IMR-90 (cell line): ENCODE data around the gene TRIM24. TPM values are rescaled to one million over a fixed set of nuclear protein-coding genes. Genes with fewer than 3 reads are reported as not detected.

Source experiments
- ATAC-seq: fragments of 200-7000 bp; cut with Tn5 transposase; 2 replicates; pipeline ENCODE4 v1.9.1; 2020; ENCODE audit warnings: low read depth, mild to moderate bottlenecking, moderate library complexity
- BruUV-seq: library from RNA; stranded (reverse); fragments of 400-500 nt; replicated peaks from 2 replicates; lab custom pipeline; 2021; lab: Mats Ljungman, UMichigan
- CTCF ChIA-PET: fragments of 300-600 bp; formaldehyde crosslinking; extraction: SDS; loops from one replicate; lab custom pipeline; 2021; ENCODE audit warnings: antibody characterized with exemption; lab: Yijun Ruan, JAX
- POLR2A ChIA-PET: fragments of 300-600 bp; sonication (Branson Sonifier 250); formaldehyde crosslinking; loops from one replicate; lab custom pipeline; 2022; ENCODE audit warnings: antibody characterized with exemption; ENCODE audit not compliant: unreplicated experiment; lab: Charles Lee
- DNase-seq: peaks from one replicate; pipeline ENCODE4 v3.0.0; 2013
- H2AFZ ChIP-seq: replicated peaks from 2 replicates; pipeline ENCODE3; 2013; ENCODE audit warnings: low read length, mild to moderate bottlenecking; ENCODE audit not compliant: poor library complexity
- H2AK5ac ChIP-seq: 2 replicates; pipeline ENCODE4 v1.6.1; 2013; ENCODE audit warnings: low read depth, low read length, inconsistent platforms
- H2AK9ac ChIP-seq: replicated peaks from 2 replicates; pipeline ENCODE3; 2013; ENCODE audit warnings: mild to moderate bottlenecking, low read depth, low read length, moderate library complexity; ENCODE audit not compliant: poor library complexity
- H2BK120ac ChIP-seq: 2 replicates; pipeline ENCODE4 v1.6.1; 2013; ENCODE audit warnings: low read depth, low read length, inconsistent platforms
- H2BK15ac ChIP-seq: 3 replicates; pipeline ENCODE4 v1.6.1; 2013; ENCODE audit warnings: low read depth, low read length, inconsistent platforms
- H2BK20ac ChIP-seq: 2 replicates; pipeline ENCODE4 v1.6.1; 2013; ENCODE audit warnings: low read depth, mild to moderate bottlenecking, inconsistent platforms, low read length, moderate library complexity
- H2BK5ac ChIP-seq: 2 replicates; pipeline ENCODE4 v1.6.1; 2013; ENCODE audit warnings: mild to moderate bottlenecking, low read depth, low read length, inconsistent platforms; ENCODE audit not compliant: poor library complexity, severe bottlenecking
- H3K14ac ChIP-seq: replicated peaks from 2 replicates; pipeline ENCODE4 v1.6.1; 2013; ENCODE audit warnings: low read depth, low read length, inconsistent platforms
- H3K18ac ChIP-seq: 2 replicates; pipeline ENCODE4 v1.6.1; 2013; ENCODE audit warnings: low read depth, low read length, control low read depth
- H3K23ac ChIP-seq: 2 replicates; pipeline ENCODE4 v1.6.1; 2013; ENCODE audit warnings: low read depth, low read length, inconsistent platforms
- H3K27ac ChIP-seq: 2 replicates; pipeline ENCODE4 v1.5.1; 2013; ENCODE audit warnings: mild to moderate bottlenecking, control low read depth, low read length; ENCODE audit not compliant: insufficient read depth
- H3K27me3 ChIP-seq: 2 replicates; pipeline ENCODE4 v1.6.1; 2013; ENCODE audit warnings: low read length; ENCODE audit not compliant: control insufficient read depth, insufficient read depth
- H3K36me3 ChIP-seq: 2 replicates; pipeline ENCODE4 v1.6.1; 2013; ENCODE audit warnings: low read length, mixed read lengths; ENCODE audit not compliant: control insufficient read depth, insufficient read depth
- H3K4ac ChIP-seq: 2 replicates; pipeline ENCODE4 v1.6.1; 2013; ENCODE audit warnings: low read depth, low read length, inconsistent platforms
- H3K4me1 ChIP-seq: 2 replicates; pipeline ENCODE4 v1.6.1; 2013; ENCODE audit warnings: low read length, mixed read lengths; ENCODE audit not compliant: control insufficient read depth, insufficient read depth
- H3K4me2 ChIP-seq: 2 replicates; pipeline ENCODE4 v1.6.1; 2013; ENCODE audit warnings: low read depth, mild to moderate bottlenecking, control low read depth, low read length, moderate library complexity
- H3K4me3 ChIP-seq: 2 replicates; pipeline ENCODE4 v1.5.1; 2013; ENCODE audit warnings: low read depth, mild to moderate bottlenecking, control low read depth, low read length, moderate library complexity; ENCODE audit not compliant: insufficient read depth
- H3K56ac ChIP-seq: 2 replicates; pipeline ENCODE4 v1.6.1; 2013; ENCODE audit warnings: low read length, inconsistent platforms; ENCODE audit not compliant: insufficient read depth; ENCODE audit errors: extremely low read depth
- H3K79me1 ChIP-seq, 2 experiments: 2 replicates each; pipeline ENCODE4 v1.6.1; 2013; ENCODE audit warnings: low read length in 2 of 2, inconsistent platforms in 1 of 2, low read depth in 1 of 2
- H3K9ac ChIP-seq: 2 replicates; pipeline ENCODE4 v1.6.1; 2013; ENCODE audit warnings: low read depth, low read length, control low read depth
- H3K9me1 ChIP-seq: 2 replicates; pipeline ENCODE4 v1.6.1; 2013; ENCODE audit warnings: low read length, inconsistent platforms; ENCODE audit not compliant: insufficient read depth
- H3K9me3 ChIP-seq: 2 replicates; pipeline ENCODE4 v1.6.1; 2013; ENCODE audit warnings: low read length; ENCODE audit not compliant: control insufficient read depth, insufficient read depth
- H4K20me1 ChIP-seq: 2 replicates; pipeline ENCODE4 v1.6.1; 2013; ENCODE audit warnings: low read length, inconsistent platforms; ENCODE audit not compliant: insufficient read depth
- H4K5ac ChIP-seq: 2 replicates; pipeline ENCODE4 v1.6.1; 2013; ENCODE audit warnings: mild to moderate bottlenecking, low read depth, low read length, control low read depth
- H4K8ac ChIP-seq, 2 experiments: 2 replicates each; pipeline ENCODE4 v1.6.1; 2013; ENCODE audit warnings: low read depth in 2 of 2, low read length in 2 of 2, control low read depth in 1 of 2, inconsistent platforms in 1 of 2
- H4K91ac ChIP-seq: 2 replicates; pipeline ENCODE4 v1.6.1; 2013; ENCODE audit warnings: low read depth, low read length, inconsistent platforms; ENCODE audit not compliant: insufficient read depth
- FOS ChIP-seq: fragments of 150-350 bp; IDR thresholded peaks from 2 replicates; pipeline ENCODE4 v1.6.1; 2016; ENCODE audit warnings: low read depth, low read length
- MAFK ChIP-seq: IDR thresholded peaks from 2 replicates; pipeline ENCODE4 v1.6.1; 2012; ENCODE audit warnings: low read depth, low read length, improper control_type of control experiment
- NFE2L2 ChIP-seq: fragments of 150-350 bp; IDR thresholded peaks from 2 replicates; pipeline ENCODE4 v1.6.1; 2016; ENCODE audit warnings: low read depth, mild to moderate bottlenecking, low read length
- POLR2A ChIP-seq: IDR thresholded peaks from 2 replicates; pipeline ENCODE4 v1.6.1; 2012; ENCODE audit warnings: mild to moderate bottlenecking, low read depth, low read length
- RAD21 ChIP-seq: IDR thresholded peaks from 2 replicates; pipeline ENCODE4 v1.6.1; 2012; ENCODE audit warnings: low read length, improper control_type of control experiment
- RCOR1 ChIP-seq: IDR thresholded peaks from 2 replicates; pipeline ENCODE4 v1.6.1; 2012; ENCODE audit warnings: mild to moderate bottlenecking, low read length, improper control_type of control experiment; ENCODE audit not compliant: insufficient replicate concordance
- RFX5 ChIP-seq: IDR thresholded peaks from 2 replicates; pipeline ENCODE4 v1.8.0; 2012; ENCODE audit warnings: low read depth, mild to moderate bottlenecking, low read length, moderate library complexity
- WGBS, 2 experiments: methylation state at CpG; one replicate each; pipeline versions ENCODE4 v1.1.5 to v1.1.7; 2013; ENCODE audit warnings: missing lambda C conversion rate in 2 of 2; ENCODE audit not compliant: insufficient read length in 1 of 2; ENCODE audit errors: extremely low coverage in 2 of 2; 5-methylcytosine and 5-hydroxymethylcytosine counted together
- dilution Hi-C: fragments of 300-500 bp; cut with HindIII; formaldehyde crosslinking; loops from one replicate; pipeline ENCODE4 v1.14.3; 2018; ENCODE audit warnings: low sequenced_read_pairs; ENCODE audit not compliant: unreplicated experiment
- in situ Hi-C: fragments of 300-500 bp; cut with MboI; formaldehyde crosslinking; loops from 3 replicates; pipeline ENCODE4 v1.14.3; 2019; ENCODE audit warnings: low sequenced_read_pairs, inconsistent platforms, mixed read lengths
- intact Hi-C: fragments of 100-400 bp; cut with micrococcal nuclease; formaldehyde crosslinking; loops from 2 replicates; pipeline ENCODE4 v1.10.0; 2022
- polyA plus RNA-seq, 3 experiments: library from polyadenylated mRNA; depleted of rRNA; stranded (reverse); fragments of >200 nt; gene quantifications; 2 replicates each; pipeline ENCODE4 v1.2.3, GENCODE V29; 2012; ENCODE audit warnings: low replicate concordance in 1 of 3
- total RNA-seq: library from RNA; depleted of rRNA; stranded (reverse); fragments of >200 nt; gene quantifications from 2 replicates; pipeline ENCODE4 v1.2.3, GENCODE V29; 2012

TRIM24 gene
- total and polyA plus RNA-seq, 2 of the 4 experiments (the other 2 are of a cell fraction): 4.1 to 5.7 TPM

- no peak overlapping the region for H3K56ac ChIP-seq
- TF ChIP-seq FOS (no peak), RCOR1 (no peak), NFE2L2 (no peak), RAD21 (no peak), MAFK (no peak), RFX5 (no peak), POLR2A (no peak)
- H3K9ac ChIP-seq: no peak overlapping the region
- no peak overlapping the region for H3K4me2 ChIP-seq
- H3K9me1 ChIP-seq: no peaks in the 10 kb centered on the region
- H3K23ac ChIP-seq: no peak overlapping the region
- no peaks in the 10 kb centered on the region for H3K27me3 ChIP-seq
- H4K20me1 ChIP-seq: no peaks in the 10 kb centered on the region
- no peak overlapping the region for H4K91ac ChIP-seq
- no peaks in the 10 kb centered on the region for H3K9me3 ChIP-seq
- no peaks in the 10 kb centered on the region; the same call in 1 of the 2 replicates for H3K36me3 ChIP-seq
- H3K27ac ChIP-seq: no peak overlapping the region
- no peak overlapping the region for H3K4me3 ChIP-seq
- ATAC-seq: no peak
- no peak overlapping the region for H4K5ac ChIP-seq
- no peak overlapping the region for H2AK5ac ChIP-seq
- no peak for DNase-seq
- intact Hi-C loops: no loop called here
- no TSS peak for BruUV-seq
- no peak overlapping the region for H3K18ac ChIP-seq
- H2BK5ac ChIP-seq: no peak overlapping the region
- 100% methylated on average over 1 to 4 of the region's 6 CpGs for WGBS, 2 experiments
- no peak overlapping the region for H3K14ac ChIP-seq
- no peaks in the 10 kb centered on the region; a peak in 2 of 4 replicates for H3K79me1 ChIP-seq
- H2AFZ ChIP-seq: no peak overlapping the region
- H2AK9ac ChIP-seq: no peak overlapping the region
- in situ Hi-C loops: no loop called here
- H2BK20ac ChIP-seq: no peak overlapping the region
- no peak overlapping the region for H2BK120ac ChIP-seq
- no peak overlapping the region for H3K4ac ChIP-seq
- no peaks in the 10 kb centered on the region for H3K4me1 ChIP-seq
- dilution Hi-C loops: no loop called here
- H2BK15ac ChIP-seq: no peak overlapping the region
- ChIA-PET CTCF (no interaction called here), POLR2A (no interaction called here)
- no peak overlapping the region for H4K8ac ChIP-seq
Observed at GRCh38 chr7:138545123-138545522, 85.1 kb downstream of the TRIM24 start.
